Left renal pelvis (tissue), 4 donors: Measurements from ENCODE around the gene TERC. TPM values are rescaled to one million over a fixed set of nuclear protein-coding genes. Genes with fewer than 3 reads are reported as not detected.

ENCODE experiments used
- DNase-seq, 4 donors: peaks; one replicate each; pipeline ENCODE4 v3.0.0-alpha.2; 2013; ENCODE audit warnings: low read depth in 4 of 4, low spot score in 3 of 4
- polyA plus RNA-seq, 4 donors: library from polyadenylated mRNA; unstranded; fragments of 120-200 nt; gene quantifications; one replicate each; pipeline ENCODE4 v1.2.1, GENCODE V29; 2013; ENCODE audit not compliant: insufficient read length in 4 of 4

Gene TERC
- polyA plus RNA-seq, result under 1 TPM in 1 of 4 donors, not detected in 3; 0.59 TPM

GRCh38 chr3:169764882-169765612 lies at the start of gene TERC:
TSS of gene TERC (minus strand) at chr3:169765060.
- peak; percentile 86 to 93 (median 90) for DNase-seq

GRCh38 chr3:169813757-169814517 lies 49.1 kb upstream of the TERC start:
- DNase-seq, result no peak

- DNase-seq, result no peak
Measured at GRCh38 chr3:169813278-169813677, 48.4 kb upstream of the TERC start.

GRCh38 chr3:169812332-169813235 lies 47.7 kb upstream of the TERC start, which contains the start of the genes LRRC34 and LRRIQ4:
TSS of gene LRRC34 (minus strand) at chr3:169812904. CDS start at chr3:169812548, 356 bp downstream.
TSS of gene LRRIQ4 (plus strand) at chr3:169812870. CDS start at chr3:169821922, 9,052 bp downstream.
- DNase-seq, result peak; percentile 46 to 61 (median 56)

GRCh38 chr3:169811631-169812331 lies 46.9 kb upstream of the TERC start:
- DNase-seq, result peak in 3 of 4 donors; percentile 14 to 36 (median 22)

GRCh38 chr3:169809230-169809795 lies 44.5 kb upstream of the TERC start:
- no peak for DNase-seq

DNA sequence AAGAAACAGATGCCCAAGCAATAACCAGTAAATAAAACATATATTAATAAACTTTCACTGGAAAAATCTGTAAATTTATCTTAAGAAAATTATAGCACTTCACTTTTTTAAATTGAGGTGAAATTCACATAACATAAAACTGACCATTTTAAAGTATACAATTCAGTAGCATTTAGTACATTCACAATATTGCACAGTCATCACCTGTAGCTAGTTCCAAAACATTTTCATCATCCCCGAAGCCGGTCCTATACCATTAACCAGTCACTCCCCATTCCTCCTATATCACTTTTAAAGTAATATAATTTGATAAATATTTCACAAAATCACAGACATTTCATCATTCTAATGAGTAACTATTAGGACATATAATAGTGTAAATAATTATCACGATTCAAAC lies 39.8 kb upstream of the TERC start:
- no peak for DNase-seq

DNA sequence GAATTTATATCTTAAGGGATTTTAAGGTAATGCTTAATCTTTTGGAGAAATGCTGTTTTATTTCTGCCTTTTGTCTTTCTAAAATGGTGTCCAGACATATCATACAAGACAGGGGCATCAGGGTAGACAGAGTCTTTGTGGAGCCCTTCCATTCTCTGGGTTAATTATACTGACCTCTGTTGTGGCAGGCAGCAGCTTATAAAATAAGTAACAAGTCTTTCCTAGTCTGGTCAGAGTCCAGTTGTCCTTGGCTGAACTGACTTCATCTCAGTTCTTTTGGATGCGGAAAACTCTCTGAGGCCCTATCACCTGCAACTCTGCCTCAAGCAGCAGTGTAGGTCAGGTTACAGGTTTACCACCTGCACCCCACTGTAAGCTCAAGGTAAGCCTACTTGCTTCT lies 27.5 kb upstream of the TERC start:
- DNase-seq, result no peak

DNA sequence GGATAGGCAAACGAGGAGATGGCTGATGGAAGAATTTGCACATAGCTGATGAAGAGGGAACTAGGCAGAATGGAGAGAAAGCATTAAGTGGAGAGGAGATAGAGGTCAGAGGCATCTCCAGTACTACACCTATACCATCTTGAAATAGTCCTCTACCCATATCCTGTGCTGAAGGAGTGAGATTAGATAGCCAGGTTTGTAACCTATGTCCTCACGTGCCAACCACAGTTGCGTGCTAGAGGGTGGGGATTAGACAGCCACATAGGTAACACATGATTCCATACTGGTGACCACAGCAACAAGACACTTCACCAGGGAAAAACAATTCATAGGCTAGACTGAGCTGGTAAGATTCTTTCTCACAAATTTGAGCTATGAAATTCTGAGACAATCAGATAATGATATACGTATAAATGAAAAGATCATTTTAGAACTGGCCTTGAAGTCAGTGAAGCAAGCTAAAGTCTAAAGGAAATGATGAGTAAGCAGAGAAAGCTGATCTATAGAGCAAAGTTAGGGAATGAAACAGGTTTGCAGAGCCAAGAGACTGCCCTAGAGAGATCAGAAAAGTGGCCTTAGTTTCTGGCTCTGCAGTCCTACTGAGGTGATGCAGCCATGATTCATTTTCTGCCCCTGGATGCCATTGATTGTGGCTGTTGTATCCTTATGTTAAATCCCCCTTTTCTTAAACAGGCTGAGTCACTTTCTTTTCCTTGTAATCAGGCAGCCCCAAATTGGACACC lies 26.0 kb upstream of the TERC start:
- DNase-seq, result no peak

DNA sequence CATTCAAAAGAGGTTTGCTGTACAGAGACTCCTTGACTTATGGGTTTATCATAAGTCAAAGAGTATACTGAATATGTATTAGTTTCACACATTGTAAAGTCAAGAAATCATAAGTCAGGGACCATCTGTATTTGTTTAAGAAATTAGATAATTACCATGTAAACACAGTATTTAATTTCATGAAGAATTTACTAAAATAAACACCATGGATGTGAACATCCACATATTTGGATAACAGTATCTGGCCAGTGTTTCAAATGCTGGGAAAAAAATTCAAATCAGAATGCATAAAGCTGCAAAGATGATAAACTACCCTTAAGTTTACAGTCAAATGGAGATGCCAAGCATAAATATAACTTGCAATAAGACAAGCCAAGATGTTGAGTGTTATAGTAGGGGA lies 25.4 kb upstream of the TERC start:
- DNase-seq, result no peak

GRCh38 chr3:169787791-169788190 lies 22.9 kb upstream of the TERC start:
- no peak for DNase-seq

DNA sequence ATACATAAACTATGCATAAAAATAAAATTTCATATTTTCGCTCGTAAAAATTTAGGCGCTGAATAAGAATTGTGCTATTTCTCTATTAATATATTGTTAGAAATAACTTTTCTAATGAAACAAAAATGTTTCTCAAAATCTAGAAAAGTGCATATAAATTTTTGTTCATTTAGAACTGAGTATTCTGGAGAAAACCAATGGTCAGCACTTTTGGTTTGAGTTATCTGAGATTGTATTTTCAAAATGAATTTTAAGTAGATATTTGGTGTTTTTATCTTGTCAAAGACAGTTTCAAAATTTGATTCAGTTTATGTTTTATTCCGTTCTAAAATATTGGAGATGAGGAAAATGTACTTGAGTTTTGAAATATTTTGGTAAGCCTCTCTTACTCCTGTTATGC lies 22.3 kb upstream of the TERC start:
- no peak for DNase-seq

- no peak for DNase-seq
Measured at GRCh38 chr3:169781209-169781855, 16.5 kb upstream of the TERC start.

DNA sequence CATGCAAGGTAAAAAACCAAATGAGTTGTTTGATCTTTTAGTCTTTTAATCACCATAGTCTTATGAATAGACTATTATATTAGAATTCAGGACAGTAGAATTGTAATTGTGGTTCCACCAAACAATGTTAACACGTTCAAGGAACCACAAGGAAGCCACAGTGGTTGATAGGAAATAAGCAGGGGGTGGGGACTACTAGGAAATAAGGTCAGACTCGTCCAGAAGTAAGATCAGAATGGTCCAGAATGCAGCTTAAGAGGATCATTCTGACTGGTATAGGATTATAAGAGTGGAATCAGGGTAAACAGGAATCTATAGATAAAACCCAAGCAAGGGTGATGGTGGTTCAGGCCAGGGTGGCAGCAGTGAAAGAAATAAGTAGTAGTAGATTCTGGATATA lies 15.9 kb upstream of the TERC start:
- no peak for DNase-seq

DNA sequence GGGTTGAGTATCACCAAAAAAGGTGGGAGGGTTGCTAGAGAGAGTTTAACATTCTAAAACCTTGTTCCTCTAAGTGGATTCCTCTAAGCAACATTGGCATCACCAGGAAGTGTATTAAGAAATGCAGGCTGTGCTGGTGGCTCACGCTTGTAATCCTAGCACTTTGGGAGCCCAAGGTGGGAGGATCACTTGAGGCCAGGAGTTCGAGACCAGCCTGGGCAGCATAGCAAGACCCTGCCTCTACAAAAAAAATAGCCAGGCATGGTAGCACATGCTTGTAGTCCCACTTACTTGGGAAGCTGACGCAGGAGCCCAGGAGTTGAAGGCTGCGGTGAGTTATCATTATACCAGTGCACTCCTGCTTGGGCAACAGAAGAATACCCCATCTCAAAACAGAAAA lies 13.0 kb upstream of the TERC start:
- no peak for DNase-seq

DNA sequence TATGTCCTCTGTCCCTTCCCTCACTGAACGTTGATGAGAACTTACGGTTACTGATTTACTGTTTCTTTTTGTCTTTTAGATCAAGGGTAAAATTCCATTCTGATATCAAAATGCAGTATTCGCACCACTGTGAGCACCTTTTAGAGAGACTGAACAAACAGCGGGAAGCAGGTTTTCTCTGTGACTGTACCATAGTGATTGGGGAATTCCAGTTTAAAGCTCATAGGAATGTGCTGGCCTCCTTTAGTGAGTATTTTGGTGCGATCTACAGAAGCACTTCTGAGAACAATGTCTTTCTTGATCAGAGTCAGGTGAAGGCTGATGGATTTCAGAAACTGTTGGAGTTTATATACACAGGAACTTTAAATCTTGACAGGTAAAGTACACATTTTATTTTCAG lies 9.3 kb upstream of the TERC start:
- no peak for DNase-seq

GRCh38 chr3:169772897-169773816 lies 8.3 kb upstream of the TERC start, which contains the start of gene MYNN:
TSS of gene MYNN (plus strand) at chr3:169773396. CDS start at chr3:169774296, 900 bp downstream.
- peak; percentile 84 to 87 (median 85) for DNase-seq
